NB4 (cell line): Measurements from ENCODE around the gene RASSF7.

Experiments used
- MAX ChIP-seq: IDR thresholded peaks from 2 replicates; pipeline ENCODE4 v1.6.1; 2011; ENCODE audit warnings: low read depth, low read length
- POLR2A ChIP-seq: IDR thresholded peaks from 2 replicates; pipeline ENCODE4 v1.6.1; 2011; ENCODE audit warnings: mild to moderate bottlenecking; ENCODE audit not compliant: insufficient read length; ENCODE audit errors: extremely low read depth
- TF ChIP-seq, protein P1 (sequence below): IDR thresholded peaks from one replicate; pipeline ENCODE4 v1.5.1; 2012; ENCODE audit warnings: low read depth, low read length

- TF ChIP-seq, protein P1, sequence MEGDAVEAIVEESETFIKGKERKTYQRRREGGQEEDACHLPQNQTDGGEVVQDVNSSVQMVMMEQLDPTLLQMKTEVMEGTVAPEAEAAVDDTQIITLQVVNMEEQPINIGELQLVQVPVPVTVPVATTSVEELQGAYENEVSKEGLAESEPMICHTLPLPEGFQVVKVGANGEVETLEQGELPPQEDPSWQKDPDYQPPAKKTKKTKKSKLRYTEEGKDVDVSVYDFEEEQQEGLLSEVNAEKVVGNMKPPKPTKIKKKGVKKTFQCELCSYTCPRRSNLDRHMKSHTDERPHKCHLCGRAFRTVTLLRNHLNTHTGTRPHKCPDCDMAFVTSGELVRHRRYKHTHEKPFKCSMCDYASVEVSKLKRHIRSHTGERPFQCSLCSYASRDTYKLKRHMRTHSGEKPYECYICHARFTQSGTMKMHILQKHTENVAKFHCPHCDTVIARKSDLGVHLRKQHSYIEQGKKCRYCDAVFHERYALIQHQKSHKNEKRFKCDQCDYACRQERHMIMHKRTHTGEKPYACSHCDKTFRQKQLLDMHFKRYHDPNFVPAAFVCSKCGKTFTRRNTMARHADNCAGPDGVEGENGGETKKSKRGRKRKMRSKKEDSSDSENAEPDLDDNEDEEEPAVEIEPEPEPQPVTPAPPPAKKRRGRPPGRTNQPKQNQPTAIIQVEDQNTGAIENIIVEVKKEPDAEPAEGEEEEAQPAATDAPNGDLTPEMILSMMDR, result no peak
- TF ChIP-seq MAX (no peak), POLR2A (no peak)
These were observed 26.2 kb upstream of the RASSF7 start for GRCh38 chr11:534396-535209.
